Neural cell (in vitro differentiated cells): ENCODE results near the gene MRPS33. TPM values are rescaled to one million over a fixed set of nuclear protein-coding genes. Genes with fewer than 3 reads are reported as not detected.

Experiments used
- H2AFZ ChIP-seq: fragments of 200-600, 300-800 bp; sonication (generic), shearing (Covaris generic); 2 replicates; pipeline ENCODE4 v1.6.0; 2014; ENCODE audit warnings: low read depth, mild to moderate bottlenecking, antibody characterized with exemption, low read length, moderate library complexity
- H3F3A ChIP-seq: fragments of 200-600 bp; shearing (Covaris generic); 2 replicates; pipeline ENCODE4 v1.6.1; 2016; ENCODE audit warnings: mild to moderate bottlenecking, moderate library complexity, mixed read lengths, antibody characterized with exemption, low read length; ENCODE audit not compliant: insufficient read depth, poor library complexity, severe bottlenecking
- H3K27ac ChIP-seq: fragments of 200-600, 300-800 bp; sonication (generic), shearing (Covaris generic); 2 replicates; pipeline ENCODE4 v1.5.1; 2014; ENCODE audit warnings: mild to moderate bottlenecking, low read length, moderate library complexity
- H3K27me3 ChIP-seq: fragments of 300-800, 200-600 bp; sonication (generic), shearing (Covaris generic); 2 replicates; pipeline ENCODE4 v1.6.0; 2014; ENCODE audit warnings: mild to moderate bottlenecking, low read depth, low read length, moderate library complexity; ENCODE audit not compliant: insufficient read depth
- H3K36me3 ChIP-seq: fragments of 300-800, 200-600 bp; sonication (generic), shearing (Covaris generic); 2 replicates; pipeline ENCODE4 v1.5.1; 2014; ENCODE audit warnings: mild to moderate bottlenecking, antibody characterized with exemption, low read length, moderate library complexity; ENCODE audit not compliant: insufficient read depth
- H3K4me2 ChIP-seq: fragments of 300-800, 200-600 bp; sonication (generic), shearing (Covaris generic); 2 replicates; pipeline ENCODE4 v1.6.0; 2014; ENCODE audit warnings: mild to moderate bottlenecking, low read length
- H3K4me3 ChIP-seq: fragments of 300-800, 200-600 bp; sonication (generic), shearing (Covaris generic); 2 replicates; pipeline ENCODE4 v1.5.1; 2014; ENCODE audit warnings: mild to moderate bottlenecking, low read length, moderate library complexity
- H3K79me2 ChIP-seq: fragments of 200-600 bp; shearing (Covaris generic); replicated peaks from 2 replicates; pipeline ENCODE4 v1.6.0; 2014; ENCODE audit warnings: mild to moderate bottlenecking, low read length, moderate library complexity; ENCODE audit not compliant: insufficient read depth
- H3K9ac ChIP-seq: fragments of 300-800, 200-600 bp; sonication (generic), shearing (Covaris generic); 2 replicates; pipeline ENCODE4 v1.6.1; 2016; ENCODE audit warnings: mild to moderate bottlenecking, low read length, mixed read lengths
- H3K9me2 ChIP-seq: fragments of 200-600 bp; shearing (Covaris generic); 2 replicates; pipeline ENCODE4 v1.6.1; 2016; ENCODE audit warnings: mild to moderate bottlenecking, low read length, mixed read lengths; ENCODE audit not compliant: insufficient read depth
- H3K9me3 ChIP-seq: fragments of 200-600, 300-800 bp; sonication (generic), shearing (Covaris generic); 2 replicates; pipeline ENCODE4 v1.6.1; 2016; ENCODE audit warnings: mild to moderate bottlenecking, mixed run types, low read length, moderate library complexity, mixed read lengths
- H4K20me1 ChIP-seq: fragments of 200-600 bp; shearing (Covaris generic); 2 replicates; pipeline ENCODE4 v1.6.1; 2016; ENCODE audit warnings: mild to moderate bottlenecking, mixed run types; ENCODE audit not compliant: insufficient read depth
- EP300 ChIP-seq: fragments of 450-650 bp; conservative IDR thresholded peaks from 2 replicates; pipeline ENCODE4 v1.6.1; 2014; ENCODE audit warnings: antibody characterized with exemption, mild to moderate bottlenecking, moderate library complexity; ENCODE audit not compliant: poor library complexity, severe bottlenecking
- EZH2 ChIP-seq: fragments of 200-600, 300-800 bp; shearing (Covaris generic), sonication (generic); IDR thresholded peaks from 2 replicates; pipeline ENCODE4 v1.6.1; 2014; ENCODE audit warnings: antibody characterized with exemption, low read length, borderline replicate concordance, mild to moderate bottlenecking; ENCODE audit not compliant: insufficient read depth, poor library complexity, severe bottlenecking
- MXI1 ChIP-seq: fragments of 450-650 bp; conservative IDR thresholded peaks from 2 replicates; pipeline ENCODE4 v1.6.1; 2014; ENCODE audit warnings: antibody characterized with exemption, mild to moderate bottlenecking; ENCODE audit not compliant: poor library complexity, severe bottlenecking
- POLR2AphosphoS5 ChIP-seq: IDR thresholded peaks from 2 replicates; pipeline ENCODE4 v1.6.1; 2012
- RAD21 ChIP-seq: fragments of 450-650 bp; conservative IDR thresholded peaks from 2 replicates; pipeline ENCODE4 v1.6.1; 2014; ENCODE audit warnings: antibody characterized with exemption, mild to moderate bottlenecking, moderate library complexity
- SMC3 ChIP-seq: fragments of 450-650 bp; conservative IDR thresholded peaks from 2 replicates; pipeline ENCODE4 v1.6.1; 2014; ENCODE audit warnings: antibody characterized with exemption, mild to moderate bottlenecking, moderate library complexity; ENCODE audit not compliant: poor library complexity
- TAF1 ChIP-seq: IDR thresholded peaks from 2 replicates; pipeline ENCODE4 v1.6.1; 2012; ENCODE audit warnings: low read depth
- polyA plus RNA-seq: library from polyadenylated mRNA; depleted of rRNA; stranded (reverse); fragments of >200 nt; gene quantifications from 2 replicates; pipeline ENCODE4 v1.2.3, GENCODE V29; 2014
- TF ChIP-seq, protein P1 (sequence below): fragments of 450-650 bp; IDR thresholded peaks from 2 replicates; pipeline ENCODE4 v1.5.1; 2014; ENCODE audit warnings: antibody characterized with exemption, mild to moderate bottlenecking, moderate library complexity; ENCODE audit not compliant: poor library complexity, severe bottlenecking
- TF ChIP-seq, protein P2 (sequence below): IDR thresholded peaks from 2 replicates; pipeline ENCODE4 v1.6.1; 2012; ENCODE audit warnings: borderline replicate concordance

MRPS33 gene
- polyA plus RNA-seq, 1 donor from 2014 or later, result 68.5 TPM

DNA sequence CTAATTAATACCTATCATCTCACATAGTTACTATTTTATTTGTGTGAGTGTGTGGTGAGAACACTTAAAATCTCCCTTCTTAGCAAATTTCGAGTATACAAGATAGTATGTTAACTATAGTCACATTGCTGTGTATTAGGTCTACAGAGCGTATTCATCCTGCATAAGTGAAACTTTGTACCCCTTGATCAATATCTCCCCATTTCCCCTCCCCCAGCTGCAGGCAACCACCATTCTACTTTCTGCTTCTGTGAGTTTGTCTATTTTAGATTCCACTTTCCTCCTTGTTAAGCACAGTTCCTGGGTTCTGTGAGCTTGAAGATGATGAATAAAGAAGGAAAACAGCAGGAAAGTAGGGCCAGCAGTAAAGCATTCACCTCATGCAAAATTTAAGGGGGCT lies 42.4 kb downstream of the MRPS33 start:
- no peak overlapping the region for H3K4me2 ChIP-seq
- no peaks in the 10 kb centered on the region for H3K27me3 ChIP-seq
- no peak overlapping the region for H3K9ac ChIP-seq
- no peak overlapping the region for H3K27ac ChIP-seq
- no peaks in the 10 kb centered on the region for H3K9me3 ChIP-seq
- no peaks in the 10 kb centered on the region for H3K36me3 ChIP-seq
- H3K79me2 ChIP-seq, result no peaks in the 10 kb centered on the region
- no peak overlapping the region for H3K4me3 ChIP-seq
- TF ChIP-seq EP300, result no peak
- TF ChIP-seq MXI1, result no peak
- TF ChIP-seq, protein P1, sequence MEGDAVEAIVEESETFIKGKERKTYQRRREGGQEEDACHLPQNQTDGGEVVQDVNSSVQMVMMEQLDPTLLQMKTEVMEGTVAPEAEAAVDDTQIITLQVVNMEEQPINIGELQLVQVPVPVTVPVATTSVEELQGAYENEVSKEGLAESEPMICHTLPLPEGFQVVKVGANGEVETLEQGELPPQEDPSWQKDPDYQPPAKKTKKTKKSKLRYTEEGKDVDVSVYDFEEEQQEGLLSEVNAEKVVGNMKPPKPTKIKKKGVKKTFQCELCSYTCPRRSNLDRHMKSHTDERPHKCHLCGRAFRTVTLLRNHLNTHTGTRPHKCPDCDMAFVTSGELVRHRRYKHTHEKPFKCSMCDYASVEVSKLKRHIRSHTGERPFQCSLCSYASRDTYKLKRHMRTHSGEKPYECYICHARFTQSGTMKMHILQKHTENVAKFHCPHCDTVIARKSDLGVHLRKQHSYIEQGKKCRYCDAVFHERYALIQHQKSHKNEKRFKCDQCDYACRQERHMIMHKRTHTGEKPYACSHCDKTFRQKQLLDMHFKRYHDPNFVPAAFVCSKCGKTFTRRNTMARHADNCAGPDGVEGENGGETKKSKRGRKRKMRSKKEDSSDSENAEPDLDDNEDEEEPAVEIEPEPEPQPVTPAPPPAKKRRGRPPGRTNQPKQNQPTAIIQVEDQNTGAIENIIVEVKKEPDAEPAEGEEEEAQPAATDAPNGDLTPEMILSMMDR, result no peak
- TF ChIP-seq, protein P2, sequence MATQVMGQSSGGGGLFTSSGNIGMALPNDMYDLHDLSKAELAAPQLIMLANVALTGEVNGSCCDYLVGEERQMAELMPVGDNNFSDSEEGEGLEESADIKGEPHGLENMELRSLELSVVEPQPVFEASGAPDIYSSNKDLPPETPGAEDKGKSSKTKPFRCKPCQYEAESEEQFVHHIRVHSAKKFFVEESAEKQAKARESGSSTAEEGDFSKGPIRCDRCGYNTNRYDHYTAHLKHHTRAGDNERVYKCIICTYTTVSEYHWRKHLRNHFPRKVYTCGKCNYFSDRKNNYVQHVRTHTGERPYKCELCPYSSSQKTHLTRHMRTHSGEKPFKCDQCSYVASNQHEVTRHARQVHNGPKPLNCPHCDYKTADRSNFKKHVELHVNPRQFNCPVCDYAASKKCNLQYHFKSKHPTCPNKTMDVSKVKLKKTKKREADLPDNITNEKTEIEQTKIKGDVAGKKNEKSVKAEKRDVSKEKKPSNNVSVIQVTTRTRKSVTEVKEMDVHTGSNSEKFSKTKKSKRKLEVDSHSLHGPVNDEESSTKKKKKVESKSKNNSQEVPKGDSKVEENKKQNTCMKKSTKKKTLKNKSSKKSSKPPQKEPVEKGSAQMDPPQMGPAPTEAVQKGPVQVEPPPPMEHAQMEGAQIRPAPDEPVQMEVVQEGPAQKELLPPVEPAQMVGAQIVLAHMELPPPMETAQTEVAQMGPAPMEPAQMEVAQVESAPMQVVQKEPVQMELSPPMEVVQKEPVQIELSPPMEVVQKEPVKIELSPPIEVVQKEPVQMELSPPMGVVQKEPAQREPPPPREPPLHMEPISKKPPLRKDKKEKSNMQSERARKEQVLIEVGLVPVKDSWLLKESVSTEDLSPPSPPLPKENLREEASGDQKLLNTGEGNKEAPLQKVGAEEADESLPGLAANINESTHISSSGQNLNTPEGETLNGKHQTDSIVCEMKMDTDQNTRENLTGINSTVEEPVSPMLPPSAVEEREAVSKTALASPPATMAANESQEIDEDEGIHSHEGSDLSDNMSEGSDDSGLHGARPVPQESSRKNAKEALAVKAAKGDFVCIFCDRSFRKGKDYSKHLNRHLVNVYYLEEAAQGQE, result no peak
- no peak for TF ChIP-seq SMC3
- TF ChIP-seq TAF1, result no peak
- TF ChIP-seq POLR2AphosphoS5, result no peak
- no peak for TF ChIP-seq RAD21
- no peak for TF ChIP-seq EZH2
- no peaks in the 10 kb centered on the region for H3F3A ChIP-seq
- no peaks in the 10 kb centered on the region for H4K20me1 ChIP-seq
- H3K9me2 ChIP-seq, result no peaks in the 10 kb centered on the region
- H2AFZ ChIP-seq, result no peak overlapping the region

DNA sequence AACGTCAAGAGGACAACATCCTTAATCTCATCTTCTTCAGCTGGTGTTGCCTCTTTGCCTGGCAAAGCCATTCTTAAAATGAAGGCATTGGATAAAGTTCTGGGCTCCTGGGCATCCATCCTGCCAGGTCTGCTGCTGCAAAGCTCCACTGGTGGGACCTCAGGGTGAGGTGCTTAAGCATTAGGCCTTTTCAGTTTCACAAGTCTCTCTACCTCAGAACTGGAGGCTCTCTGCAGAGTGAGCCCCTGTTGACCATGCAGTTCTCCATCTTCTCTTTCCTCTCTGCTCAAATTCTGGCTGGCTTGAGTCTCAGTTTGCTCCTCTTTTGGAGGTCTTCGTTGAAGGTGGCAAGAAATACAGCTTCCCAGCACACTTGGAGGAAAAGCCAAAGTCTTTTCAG lies 47.3 kb downstream of the MRPS33 start:
- Histone ChIP-seq H3K9me3 (no peaks in the 10 kb centered on the region), H3K36me3 (no peaks in the 10 kb centered on the region), H3K79me2 (no peaks in the 10 kb centered on the region), H3K4me3 (no peak overlapping the region), H3F3A (no peaks in the 10 kb centered on the region), H3K4me2 (no peak overlapping the region), H3K9me2 (no peaks in the 10 kb centered on the region), H3K27ac (no peak overlapping the region), H2AFZ (no peak overlapping the region), H3K27me3 (no peaks in the 10 kb centered on the region), H3K9ac (no peak overlapping the region), H4K20me1 (no peaks in the 10 kb centered on the region)
- TF ChIP-seq, protein P2, result no peak
- TF ChIP-seq EZH2 (no peak), POLR2AphosphoS5 (no peak), TAF1 (no peak), SMC3 (no peak), EP300 (no peak), MXI1 (no peak), RAD21 (no peak)
- TF ChIP-seq, protein P1, result no peak
